Mesothelial cell of epicardium (in vitro differentiated cells): ENCODE data around the gene CRADD. TPM values are rescaled to one million over a fixed set of nuclear protein-coding genes. Genes with fewer than 3 reads are reported as not detected.

Source experiments
- DNase-seq, 2 experiments: peaks; one replicate each; pipeline ENCODE4 v3.0.0; 2021; ENCODE audit warnings: low spot score in 2 of 2; ENCODE audit not compliant: unreplicated experiment in 2 of 2
- H3K27ac Mint-ChIP-seq: 2 replicates; pipeline ENCODE4 v1.8.0; 2021; ENCODE audit warnings: mixed read lengths
- H3K27me3 Mint-ChIP-seq: 2 replicates; pipeline ENCODE4 v1.8.0; 2021; ENCODE audit warnings: low read depth, mixed read lengths
- H3K36me3 Mint-ChIP-seq: 2 replicates; pipeline ENCODE4 v1.8.0; 2021; ENCODE audit warnings: mixed read lengths
- H3K4me1 Mint-ChIP-seq: 2 replicates; pipeline ENCODE4 v1.8.0; 2021; ENCODE audit warnings: mixed read lengths
- H3K4me3 Mint-ChIP-seq: 2 replicates; pipeline ENCODE4 v1.8.0; 2021; ENCODE audit warnings: mild to moderate bottlenecking, moderate library complexity, mixed read lengths
- H3K9me3 Mint-ChIP-seq: 2 replicates; pipeline ENCODE4 v1.8.0; 2021; ENCODE audit warnings: mixed read lengths
- CTCF ChIP-seq: fragments of 200-600 bp; sonication (generic); IDR thresholded peaks from one replicate; pipeline ENCODE4 v1.5.0; 2021; ENCODE audit warnings: antibody characterized with exemption; ENCODE audit not compliant: unreplicated experiment
- total RNA-seq: library from RNA; stranded (reverse); gene quantifications from 3 replicates; pipeline ENCODE4 v1.2.1, GENCODE V29; 2021

The CRADD gene
- total RNA-seq, 1 donor from 2014 or later, result 6.6 TPM

GRCh38 chr12:93723568-93723930 is 46.4 kb downstream of the CRADD start:
- no peaks in the 10 kb centered on the region for H3K4me1 Mint-ChIP-seq
- H3K27ac Mint-ChIP-seq, result no peak overlapping the region
- no peak overlapping the region for H3K4me3 Mint-ChIP-seq
- TF ChIP-seq CTCF, result no peak
- DNase-seq, result no peak
- peaks cover 15% of the 10 kb centered on the region for H3K36me3 Mint-ChIP-seq
- no peaks in the 10 kb centered on the region for H3K27me3 Mint-ChIP-seq
- H3K9me3 Mint-ChIP-seq, result peaks cover 36% of the 10 kb centered on the region

GRCh38 chr12:93725531-93725930 is 48.4 kb downstream of the CRADD start:
- no peak overlapping the region for H3K4me3 Mint-ChIP-seq
- TF ChIP-seq CTCF, result no peak
- H3K36me3 Mint-ChIP-seq, result peaks cover 10% of the 10 kb centered on the region
- H3K27ac Mint-ChIP-seq, result no peak overlapping the region
- H3K27me3 Mint-ChIP-seq, result no peaks in the 10 kb centered on the region
- no peak for DNase-seq
- no peaks in the 10 kb centered on the region for H3K4me1 Mint-ChIP-seq
- peaks cover 22% of the 10 kb centered on the region for H3K9me3 Mint-ChIP-seq

- H3K4me1 Mint-ChIP-seq, result no peaks in the 10 kb centered on the region
- H3K27me3 Mint-ChIP-seq, result no peaks in the 10 kb centered on the region
- H3K9me3 Mint-ChIP-seq, result peaks cover 12% of the 10 kb centered on the region
- peaks cover 3% of the 10 kb centered on the region for H3K36me3 Mint-ChIP-seq
- DNase-seq, result no peak
- TF ChIP-seq CTCF, result no peak
- H3K27ac Mint-ChIP-seq, result no peak overlapping the region
- no peak overlapping the region for H3K4me3 Mint-ChIP-seq
These were observed 50.1 kb downstream of the CRADD start for GRCh38 chr12:93727195-93727811.

- Mint-ChIP-seq H3K27ac (no peak overlapping the region), H3K4me1 (no peaks in the 10 kb centered on the region), H3K9me3 (peaks cover 6% of the 10 kb centered on the region), H3K36me3 (peaks cover 2% of the 10 kb centered on the region), H3K4me3 (no peak overlapping the region), H3K27me3 (no peaks in the 10 kb centered on the region)
- DNase-seq, result no peak
- TF ChIP-seq CTCF, result no peak
These were observed 50.7 kb downstream of the CRADD start for GRCh38 chr12:93727911-93728310.

- no peaks in the 10 kb centered on the region for H3K9me3 Mint-ChIP-seq
- H3K27ac Mint-ChIP-seq, result no peak overlapping the region
- H3K36me3 Mint-ChIP-seq, result no peaks in the 10 kb centered on the region
- DNase-seq, result no peak
- H3K27me3 Mint-ChIP-seq, result no peaks in the 10 kb centered on the region
- no peak overlapping the region for H3K4me3 Mint-ChIP-seq
- no peaks in the 10 kb centered on the region for H3K4me1 Mint-ChIP-seq
- TF ChIP-seq CTCF, result no peak
These were observed 52.8 kb downstream of the CRADD start for GRCh38 chr12:93729934-93730333.

GRCh38 chr12:93733358-93733757 is 56.2 kb downstream of the CRADD start:
- no peaks in the 10 kb centered on the region for H3K4me1 Mint-ChIP-seq
- no peaks in the 10 kb centered on the region for H3K9me3 Mint-ChIP-seq
- no peak for DNase-seq
- H3K4me3 Mint-ChIP-seq, result no peak overlapping the region
- no peak for TF ChIP-seq CTCF
- H3K27me3 Mint-ChIP-seq, result no peaks in the 10 kb centered on the region
- no peaks in the 10 kb centered on the region for H3K36me3 Mint-ChIP-seq
- H3K27ac Mint-ChIP-seq, result no peak overlapping the region
